ENCODE data around the gene GPR39.

The GPR39 gene

GRCh38 chr2:132559921-132560320 lies 143.3 kb downstream of the GPR39 start:
- TF ChIP-seq CTCF (IDR thresholded peaks at IDR 0.05), result no peak

GRCh38 chr2:132560562-132560961 lies 144.0 kb downstream of the GPR39 start:
- TF ChIP-seq CTCF (IDR thresholded peaks at IDR 0.05), result no peak

GRCh38 chr2:132562245-132562644 lies 145.6 kb downstream of the GPR39 start:
- TF ChIP-seq CTCF (IDR thresholded peaks at IDR 0.05), result no peak

- TF ChIP-seq CTCF (IDR thresholded peaks at IDR 0.05), result no peak
These were observed 147.5 kb downstream of the GPR39 start for GRCh38 chr2:132564065-132564464.

GRCh38 chr2:132566379-132566778 lies 149.8 kb downstream of the GPR39 start:
- TF ChIP-seq CTCF (IDR thresholded peaks at IDR 0.05), result no peak

GRCh38 chr2:132567682-132568081 lies 151.1 kb downstream of the GPR39 start:
- TF ChIP-seq CTCF (IDR thresholded peaks at IDR 0.05), result no peak

- no peak for TF ChIP-seq CTCF (IDR thresholded peaks at IDR 0.05)
These were observed 152.1 kb downstream of the GPR39 start for GRCh38 chr2:132568656-132569055.

- no peak for TF ChIP-seq CTCF (IDR thresholded peaks at IDR 0.05)
These were observed 156.9 kb downstream of the GPR39 start for GRCh38 chr2:132573444-132574007.

Data from LNCAP (cell line).